Measurements from ENCODE around the gene IQCB1.

GRCh38 chr3:121749276-121750086 is 85.4 kb downstream of the IQCB1 start, which contains the start of gene GOLGB1:
- TF ChIP-seq MAX (IDR thresholded peaks at IDR 0.05) (peak; percentile 69), TCF12 (IDR thresholded peaks at IDR 0.05; ENCODE audit: low read depth) (peak; percentile 37; the same call in 1 of the 2 replicates), CREB1 (IDR thresholded peaks at IDR 0.05; ENCODE audit: low read depth) (peak; percentile 53), YY1 (IDR thresholded peaks at IDR 0.05; ENCODE audit: low read depth) (peak; percentile 41; the same call in 1 of the 2 replicates), EP300 (IDR thresholded peaks at IDR 0.05; ENCODE audit: borderline replicate concordance) (0 out of 2 replicates have a peak, but pooled peaks have one; percentile 17)
